T-helper 22 cell (primary cell): ENCODE results near the gene DNMT3L.
"Not testable (repeated sequence)": the region's sequence is repeated elsewhere in the genome, so short reads cannot be mapped to it uniquely, and the experiment has no call there.

Experiments used
- DNase-seq: peaks from one replicate; pipeline ENCODE4 v3.0.0-alpha.2; 2020; ENCODE audit warnings: low read depth

The DNMT3L gene

DNA sequence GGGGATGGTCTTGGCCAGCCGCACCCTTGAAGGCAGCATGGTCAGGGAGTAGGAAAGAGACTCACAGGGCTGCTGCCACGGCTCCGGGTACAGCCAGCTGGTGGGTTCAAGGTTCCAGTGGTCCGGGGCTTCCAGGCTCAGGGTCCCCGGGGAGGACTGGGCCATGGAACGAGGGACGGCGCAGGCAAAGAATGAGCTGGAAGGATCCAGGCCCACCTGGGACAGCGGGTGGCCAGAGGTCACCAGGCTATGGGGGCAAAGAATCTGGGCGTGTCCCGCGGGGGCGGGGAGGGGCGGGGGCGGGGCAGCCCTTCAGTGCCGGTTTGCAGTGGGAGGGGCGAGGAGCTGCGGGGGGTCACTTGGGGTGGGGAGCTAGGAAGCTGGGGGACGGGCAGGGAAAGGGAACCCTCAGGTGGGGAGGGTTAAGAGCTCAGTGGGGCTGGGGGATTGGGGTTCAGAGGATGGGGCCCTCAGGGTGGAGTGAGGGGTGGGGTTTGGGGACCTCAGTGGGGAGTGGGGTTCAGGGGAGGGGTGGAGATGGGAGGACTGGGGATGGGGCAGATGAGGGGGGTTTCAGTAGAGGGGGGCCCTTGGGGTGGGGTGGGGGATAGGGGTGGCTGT is at the start of gene DNMT3L:
Gene DNMT3L (minus strand): TSS at position 223 of the 621 bp plus-strand sequence. CDS start 638 bp downstream, outside the sequence.
- no peak for DNase-seq

DNA sequence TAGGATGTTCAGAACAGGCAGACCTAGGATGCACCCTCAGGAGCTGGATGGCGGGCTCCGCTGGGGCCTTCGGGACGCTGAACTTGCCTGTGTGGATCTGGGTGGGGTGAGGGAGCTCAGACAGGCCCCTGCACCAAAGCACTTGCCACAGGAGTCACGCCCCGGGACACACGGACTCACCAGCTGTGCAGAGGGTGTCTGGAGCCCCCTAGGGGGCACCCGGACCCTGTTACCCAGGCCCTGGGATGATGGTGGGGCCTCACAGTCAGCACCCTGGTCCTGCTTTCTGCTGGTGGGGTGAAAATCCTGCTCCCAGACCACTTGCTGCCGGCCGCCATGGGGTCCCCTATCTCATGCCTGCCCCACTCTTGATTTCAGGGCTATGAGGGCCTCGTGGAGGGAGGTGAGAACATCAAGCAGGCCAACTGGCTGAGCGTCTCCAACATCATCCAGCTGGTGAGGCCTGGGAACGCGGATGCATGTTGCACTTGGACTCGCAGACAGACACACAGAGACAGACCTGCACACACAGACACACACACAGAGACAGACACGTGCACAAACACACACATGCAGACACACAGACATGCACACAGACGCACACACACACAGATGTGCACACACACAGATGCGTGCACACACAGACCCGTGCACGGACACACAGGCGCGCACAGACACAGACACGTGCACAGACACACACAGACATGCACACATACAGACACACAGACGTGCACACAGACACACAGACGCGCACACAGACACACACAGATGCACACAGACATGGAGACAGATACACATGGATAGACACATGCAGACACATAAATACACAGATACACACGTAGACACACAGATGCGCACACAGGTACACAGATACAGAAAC is 49.2 kb upstream of the DNMT3L start:
- no peak for DNase-seq

DNA sequence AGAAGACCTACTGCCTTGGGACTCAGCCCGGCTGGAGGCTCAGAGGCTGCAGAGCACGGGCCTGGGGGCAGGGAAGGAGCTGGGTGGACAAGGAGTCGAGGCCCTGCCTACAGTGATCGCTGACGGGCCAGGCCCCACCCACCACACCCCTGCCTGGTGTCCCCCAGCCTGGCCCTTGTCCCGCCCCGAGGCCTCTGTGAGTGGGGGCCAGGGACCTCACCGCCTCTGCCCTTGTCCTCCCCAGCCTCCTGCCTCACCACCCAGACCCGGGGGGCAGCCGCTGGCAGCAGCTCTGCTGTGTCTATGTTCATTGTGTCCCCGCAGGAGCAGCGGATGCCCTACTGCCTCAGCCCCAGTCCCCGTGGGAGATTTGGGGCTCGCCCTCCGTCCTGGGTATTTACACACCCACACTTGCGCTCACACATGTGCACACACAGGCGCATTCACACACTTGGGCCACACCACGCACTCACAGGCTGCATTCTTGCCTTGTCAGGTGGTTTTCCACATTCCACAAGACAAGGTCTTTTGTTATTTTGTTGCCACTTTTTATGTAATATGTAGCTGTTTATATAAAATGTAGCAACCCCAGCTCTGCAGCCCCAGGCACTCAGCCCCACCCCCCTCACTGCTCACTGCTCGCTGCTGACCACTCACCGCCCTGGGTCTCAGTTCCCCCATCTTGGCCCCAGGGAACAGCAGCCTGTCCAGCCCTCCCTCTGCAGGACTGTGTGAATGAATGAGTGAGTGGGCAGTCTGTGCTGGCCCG is 45.4 kb upstream of the DNMT3L start:
- DNase-seq: no peak

DNA sequence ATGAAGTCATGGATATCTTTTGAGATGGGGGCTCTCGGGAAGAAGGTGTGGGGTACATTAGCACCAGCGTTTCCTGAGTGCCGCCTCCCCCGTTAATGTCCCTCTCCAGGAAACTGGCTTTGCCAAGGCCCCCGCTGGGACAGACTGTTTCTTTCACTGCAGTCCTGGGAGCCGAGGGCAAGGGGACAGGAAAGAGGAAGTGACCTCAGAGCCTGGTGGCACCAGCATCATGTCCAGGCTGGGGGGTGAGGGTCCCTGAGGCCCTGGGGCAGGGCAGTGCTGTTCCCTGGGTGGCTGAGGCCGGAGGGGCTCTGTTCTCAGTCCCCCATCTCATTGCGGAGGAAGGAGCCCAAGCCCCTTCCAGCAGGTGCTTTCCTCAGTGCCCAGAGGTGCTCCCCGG is 44.0 kb upstream of the DNMT3L start:
- DNase-seq: no peak

GRCh38 chr21:44304877-44305293 is 43.2 kb upstream of the DNMT3L start:
- no peak for DNase-seq

- DNase-seq: no peak
Measured at GRCh38 chr21:44304011-44304616, 42.4 kb upstream of the DNMT3L start.

DNA sequence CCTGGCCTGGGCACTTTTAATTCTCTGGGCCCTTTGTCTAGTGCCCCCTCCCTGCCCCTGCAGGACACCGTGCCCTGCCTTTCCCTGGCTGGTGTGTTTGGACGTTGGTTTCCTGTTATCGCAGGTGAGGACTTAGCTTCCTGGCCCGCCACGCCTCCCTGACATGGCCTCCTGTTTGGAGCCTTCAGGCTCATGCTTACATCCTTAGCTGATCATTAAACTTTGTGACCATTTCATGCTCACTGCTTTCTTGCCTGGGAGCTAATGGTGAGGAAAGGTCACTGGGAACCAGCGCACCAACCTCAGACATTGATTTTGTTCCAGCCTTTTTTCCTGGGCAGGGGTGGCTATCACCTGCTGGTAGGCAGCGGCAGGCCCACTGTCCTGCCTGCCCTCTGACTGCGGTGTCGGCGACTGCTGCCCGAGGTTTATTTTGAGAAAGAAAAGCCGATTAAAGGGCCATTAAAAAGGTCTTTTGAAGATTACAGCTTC is 41.8 kb upstream of the DNMT3L start:
- no peak for DNase-seq

DNA sequence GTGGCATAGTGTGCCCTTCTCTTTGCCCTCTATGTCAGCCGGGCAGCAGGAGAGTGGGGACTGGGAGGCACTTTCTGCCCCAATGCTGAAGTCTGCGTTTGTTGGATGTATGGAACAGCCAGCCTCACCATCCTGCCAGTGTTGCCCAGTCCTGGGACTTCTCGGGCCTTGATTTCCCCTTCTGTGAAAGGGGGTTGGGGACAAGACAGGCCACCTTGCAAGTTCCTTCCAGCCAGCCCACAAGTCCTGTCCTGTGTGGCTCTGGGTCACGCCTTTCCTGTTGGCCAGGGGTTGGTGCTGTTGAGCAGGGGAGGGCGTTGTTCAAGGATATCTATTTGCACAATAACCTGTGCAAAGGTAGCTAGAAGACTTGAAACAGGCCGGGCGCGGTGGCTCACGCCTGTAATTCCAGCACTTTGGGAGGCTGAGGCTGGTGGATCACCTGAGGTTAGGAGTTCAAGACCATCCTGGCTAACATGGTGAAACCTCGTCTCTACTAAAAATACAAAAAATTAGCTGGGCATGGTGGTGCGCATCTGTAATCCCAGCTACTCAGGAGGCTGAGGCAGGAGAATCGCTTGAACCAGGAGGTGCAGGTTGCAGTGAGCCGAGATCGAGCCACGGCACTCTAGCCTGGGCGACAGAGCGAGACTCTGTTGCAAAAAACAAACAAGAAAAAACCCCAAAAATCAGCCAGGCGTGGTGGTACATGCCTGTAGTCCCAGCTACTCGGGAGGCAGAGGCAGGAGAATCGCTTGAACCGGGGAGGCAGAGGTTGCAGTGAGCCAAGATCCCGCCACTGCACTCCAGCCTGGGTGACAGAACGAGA is 41.1 kb upstream of the DNMT3L start:
- not testable (repeated sequence) for DNase-seq

- DNase-seq: no peak
Measured at GRCh38 chr21:44301961-44302406, 40.3 kb upstream of the DNMT3L start.

DNA sequence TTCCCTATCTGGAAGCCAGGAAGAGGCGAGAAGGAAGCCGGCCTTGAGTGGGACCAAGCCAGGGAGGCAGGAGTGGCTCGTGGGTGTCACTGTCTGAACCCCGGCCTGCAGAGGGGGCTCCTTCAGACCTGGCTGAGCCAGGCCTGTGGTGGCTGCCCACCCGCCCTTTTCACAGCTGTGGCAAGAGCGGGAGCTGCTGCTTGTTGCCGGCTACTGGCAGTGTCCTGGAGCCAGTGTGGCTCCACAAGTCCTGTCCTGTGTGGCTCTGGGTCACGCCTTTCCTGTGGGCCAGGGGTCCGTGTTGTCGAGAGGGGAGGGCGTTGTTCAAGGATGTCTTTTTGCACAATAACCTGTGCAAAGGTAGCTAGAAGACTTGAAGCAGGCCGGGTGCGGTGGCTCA is 39.4 kb upstream of the DNMT3L start:
- DNase-seq: no peak

GRCh38 chr21:44300262-44300959 is 38.7 kb upstream of the DNMT3L start:
- peak; percentile 48 for DNase-seq

DNA sequence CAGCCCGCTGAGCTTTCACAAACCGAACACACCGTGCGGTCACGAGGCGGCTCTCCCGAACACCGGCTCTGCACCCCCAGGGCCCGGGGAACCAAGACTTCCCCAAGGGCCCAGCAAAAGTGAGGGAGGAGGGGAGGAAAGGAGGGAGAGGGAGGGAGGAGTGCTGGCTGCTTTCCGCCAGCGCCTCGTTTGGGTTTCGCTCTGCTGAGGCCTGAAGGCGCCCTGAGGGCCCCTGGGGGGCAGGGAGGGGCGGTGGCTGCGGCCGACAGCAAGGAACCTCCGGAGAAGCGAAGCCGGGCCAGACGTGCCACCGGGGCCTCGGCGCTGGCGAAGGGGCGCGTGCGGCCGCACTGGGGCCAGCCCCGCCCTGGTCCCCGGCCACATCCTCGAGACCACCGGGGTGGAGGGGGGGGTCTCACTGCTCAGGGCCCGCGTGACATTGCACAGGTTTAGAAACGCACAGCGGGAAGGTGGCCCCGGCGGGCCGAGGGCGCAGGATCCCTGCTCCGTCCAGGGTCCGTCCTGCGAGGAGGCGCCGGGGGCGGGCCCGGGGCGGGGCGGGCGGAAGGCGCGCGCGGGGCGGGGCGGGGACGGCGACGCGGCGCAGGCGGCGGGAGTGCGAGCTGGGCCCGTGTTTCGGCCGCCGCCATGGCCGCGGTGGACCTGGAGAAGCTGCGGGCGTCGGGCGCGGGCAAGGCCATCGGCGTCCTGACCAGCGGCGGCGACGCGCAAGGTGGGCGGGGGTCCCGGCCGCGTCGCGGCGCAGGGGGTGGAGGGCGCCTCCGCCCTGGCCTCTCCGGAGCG is 38.0 kb upstream of the DNMT3L start, which contains the start of gene PFKL:
Gene PFKL (plus strand): TSS at position 596 of the 804 bp plus-strand sequence. CDS start 53 bp downstream, at position 649.
- no peak for DNase-seq

- DNase-seq: no peak
Measured at GRCh38 chr21:44299085-44299457, 37.4 kb upstream of the DNMT3L start.

DNA sequence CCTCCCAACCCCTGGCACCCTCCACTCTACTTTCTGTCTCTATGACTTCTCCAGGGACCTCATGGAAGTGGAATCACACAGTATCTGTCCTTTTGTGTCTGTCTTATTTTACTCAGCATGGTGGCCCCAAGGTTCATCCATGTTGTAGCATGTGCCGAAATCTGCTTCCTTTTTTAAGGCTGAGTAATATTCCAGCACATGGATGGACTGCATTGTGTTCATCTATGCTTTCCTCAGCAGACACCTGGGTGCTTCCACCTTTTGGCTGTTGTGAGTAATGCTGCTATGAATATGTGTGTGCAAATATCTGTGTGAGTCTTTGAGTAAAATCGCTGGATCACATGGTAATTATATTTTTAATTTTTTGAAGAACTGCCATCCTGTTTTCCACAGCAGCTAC is 36.6 kb upstream of the DNMT3L start:
- DNase-seq: no peak

- peak; percentile 49 for DNase-seq
Measured at GRCh38 chr21:44297525-44298290, 36.0 kb upstream of the DNMT3L start.

- DNase-seq: no peak
Measured at GRCh38 chr21:44296916-44297315, 35.2 kb upstream of the DNMT3L start.

GRCh38 chr21:44296103-44296519 is 34.4 kb upstream of the DNMT3L start:
- no peak for DNase-seq

GRCh38 chr21:44295646-44296045 is 33.9 kb upstream of the DNMT3L start:
- DNase-seq: no peak

DNA sequence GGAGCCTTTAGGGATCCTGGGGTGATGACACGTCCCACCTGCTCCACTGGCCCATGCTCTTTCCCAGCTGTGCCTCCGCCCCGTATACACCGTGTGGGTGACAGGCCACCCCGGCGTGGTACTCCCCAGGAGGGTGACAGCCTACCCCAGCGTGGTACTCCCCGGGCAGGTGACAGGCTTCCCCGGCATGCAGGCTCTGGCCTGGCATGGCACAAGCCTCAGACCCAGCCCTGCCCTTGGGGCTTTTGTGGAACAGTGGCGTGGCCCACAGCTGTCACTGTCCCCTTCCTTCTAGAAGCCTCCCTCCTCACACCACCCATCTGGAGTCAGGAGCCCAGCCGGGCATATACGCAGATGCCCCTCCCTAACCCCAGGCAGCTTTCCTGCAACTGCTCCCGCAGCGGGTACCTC is 33.5 kb upstream of the DNMT3L start:
- no peak for DNase-seq
